ENCODE results near the gene USP4. TPM values are rescaled to one million over a fixed set of nuclear protein-coding genes. Genes with fewer than 3 reads are reported as not detected.

Gene USP4
- total RNA-seq, 2 experiments from 2014 or later = 94.3 to 95.2 TPM

GRCh38 chr3:49300595-49300994 is 39.3 kb downstream of the USP4 start:
- H3K4me3 Mint-ChIP-seq = no peak overlapping the region
- no peak overlapping the region for H3K27ac Mint-ChIP-seq
- H3K27me3 ChIP-seq (ENCODE audit: control insufficient read depth in 1 of 2, insufficient read depth in 2 of 2, low read length in 2 of 2) = no peaks in the 10 kb centered on the region
- ChIA-PET CTCF (no interaction called here), POLR2A (no interaction called here)
- no peak for DNase-seq
- peaks cover 89% of the 10 kb centered on the region for H3K36me3 Mint-ChIP-seq (ENCODE audit: low read depth)
- no peak for TF ChIP-seq CTCF (IDR thresholded peaks at IDR 0.05)
- H3K4me1 ChIP-seq (ENCODE audit: insufficient read depth, low read length) = no peaks in the 10 kb centered on the region
- no peaks in the 10 kb centered on the region for H3K9me3 ChIP-seq (ENCODE audit: control insufficient read depth in 1 of 2, insufficient read depth in 1 of 2, low read length in 2 of 2)
- H3K4me3 ChIP-seq (ENCODE audit: low read length) = no peak overlapping the region
- intact Hi-C loops (cut with DNase I, micrococcal nuclease) = no loop called here
- no peaks in the 10 kb centered on the region for H3K9me3 Mint-ChIP-seq
- ATAC-seq (ENCODE audit: poor library complexity) = no peak
- H3K36me3 ChIP-seq (ENCODE audit: insufficient read depth, low read length) = peaks cover 80% of the 10 kb centered on the region
- H3K4me1 Mint-ChIP-seq (ENCODE audit: low read depth) = no peaks in the 10 kb centered on the region
- no peak overlapping the region for H3K27ac ChIP-seq (ENCODE audit: low read depth in 1 of 2, low read length in 2 of 2)
- no peaks in the 10 kb centered on the region for H3K27me3 Mint-ChIP-seq

DNA sequence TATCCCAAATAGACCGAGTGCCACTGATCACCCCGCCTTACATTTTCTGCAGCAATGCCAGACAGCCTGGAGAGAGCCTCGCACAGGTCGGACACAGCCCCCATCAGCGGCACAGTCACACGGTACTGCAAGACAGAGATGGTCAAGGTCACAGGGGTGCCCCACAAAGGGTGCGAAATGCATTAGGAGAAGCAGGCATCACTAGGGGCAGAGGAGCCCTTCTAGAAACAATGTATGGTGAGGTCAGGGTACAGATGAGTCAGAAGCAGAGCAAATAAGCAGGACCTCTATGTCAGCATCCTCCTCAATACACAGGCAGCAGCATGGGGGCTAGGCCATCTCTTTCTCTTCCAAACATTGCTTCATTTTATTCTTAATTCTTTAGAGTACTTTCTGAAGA is 41.3 kb downstream of the USP4 start:
- H3K4me1 ChIP-seq (ENCODE audit: insufficient read depth, low read length) = no peaks in the 10 kb centered on the region
- Mint-ChIP-seq H3K9me3 (no peaks in the 10 kb centered on the region), H3K36me3 (ENCODE audit: low read depth) (peaks cover 87% of the 10 kb centered on the region), H3K4me1 (ENCODE audit: low read depth) (no peaks in the 10 kb centered on the region), H3K27ac (no peak overlapping the region), H3K27me3 (no peaks in the 10 kb centered on the region), H3K4me3 (no peak overlapping the region)
- no peak for ATAC-seq (ENCODE audit: poor library complexity)
- H3K27me3 ChIP-seq (ENCODE audit: control insufficient read depth in 1 of 2, insufficient read depth in 2 of 2, low read length in 2 of 2) = no peaks in the 10 kb centered on the region
- intact Hi-C loops (cut with DNase I, micrococcal nuclease) = no loop called here
- peaks cover 85% of the 10 kb centered on the region for H3K36me3 ChIP-seq (ENCODE audit: insufficient read depth, low read length)
- ChIA-PET CTCF (no interaction called here), POLR2A (no interaction called here)
- no peak overlapping the region for H3K4me3 ChIP-seq (ENCODE audit: low read length)
- no peak overlapping the region for H3K27ac ChIP-seq (ENCODE audit: low read depth in 1 of 2, low read length in 2 of 2)
- no peak for DNase-seq
- no peaks in the 10 kb centered on the region for H3K9me3 ChIP-seq (ENCODE audit: control insufficient read depth in 1 of 2, insufficient read depth in 1 of 2, low read length in 2 of 2)
- no peak for TF ChIP-seq CTCF (IDR thresholded peaks at IDR 0.05)

GRCh38 chr3:49296781-49297411 is 43.0 kb downstream of the USP4 start:
- intact Hi-C loops (cut with DNase I, micrococcal nuclease) = no loop called here
- ATAC-seq (ENCODE audit: poor library complexity) (no peak), DNase-seq (no peak)
- Histone ChIP-seq H3K27me3 (ENCODE audit: control insufficient read depth in 1 of 2, insufficient read depth in 2 of 2, low read length in 2 of 2) (no peaks in the 10 kb centered on the region), H3K9me3 (ENCODE audit: control insufficient read depth in 1 of 2, insufficient read depth in 1 of 2, low read length in 2 of 2) (no peaks in the 10 kb centered on the region), H3K4me1 (ENCODE audit: insufficient read depth, low read length) (no peaks in the 10 kb centered on the region), H3K27ac (ENCODE audit: low read depth in 1 of 2, low read length in 2 of 2) (no peak overlapping the region), H3K36me3 (ENCODE audit: insufficient read depth, low read length) (peaks cover 87% of the 10 kb centered on the region), H3K4me3 (ENCODE audit: low read length) (no peak overlapping the region)
- Mint-ChIP-seq H3K36me3 (ENCODE audit: low read depth) (peaks cover 83% of the 10 kb centered on the region), H3K4me1 (ENCODE audit: low read depth) (no peaks in the 10 kb centered on the region), H3K4me3 (no peak overlapping the region), H3K9me3 (no peaks in the 10 kb centered on the region), H3K27me3 (no peaks in the 10 kb centered on the region), H3K27ac (peak overlapping the region; percentile 55)
- ChIA-PET CTCF (no interaction called here), POLR2A (no interaction called here)
- no peak for TF ChIP-seq CTCF (IDR thresholded peaks at IDR 0.05)

Measured in CD4-positive, alpha-beta T cell (primary cell).